Muscle of back (tissue), 13 donors: ENCODE data around the gene EFNB2. TPM values are rescaled to one million over a fixed set of nuclear protein-coding genes. Genes with fewer than 3 reads are reported as not detected.

Source experiments
- DNase-seq, 3 donors: peaks; one replicate each; pipeline versions ENCODE4 v3.0.0 to v3.0.0-alpha.2; 2013
- long read RNA-seq, 9 donors: transcript quantifications; one replicate each; lab custom pipeline, GENCODE V29; 2026
- polyA plus RNA-seq, 10 donors: library from polyadenylated mRNA; unstranded; fragments of 120-200 nt; gene quantifications; one replicate each; pipeline ENCODE4 v1.2.1, GENCODE V29; 2013; ENCODE audit not compliant: insufficient read length in 10 of 10

Gene EFNB2
- polyA plus RNA-seq: 10 to 100 TPM; 18.5 to 53.4 (median 23.1) TPM
- long read RNA-seq, donor 1, full-length matches to known transcripts: 10 of 10 reads
- long read RNA-seq, donor 1, partial matches to known transcripts: 0 of 10 reads
- long read RNA-seq, donor 1, other reads (novel, unspliced or antisense): 0 of 10 reads
- long read RNA-seq, donor 2, full-length matches to known transcripts: 5 of 5 reads
- long read RNA-seq, donor 2, partial matches to known transcripts: 0 of 5 reads
- long read RNA-seq, donor 2, other reads (novel, unspliced or antisense): 0 of 5 reads
- long read RNA-seq, donor 3: 0 reads
- long read RNA-seq, donor 4, full-length matches to known transcripts: 13 of 13 reads
- long read RNA-seq, donor 4, partial matches to known transcripts: 0 of 13 reads
- long read RNA-seq, donor 4, other reads (novel, unspliced or antisense): 0 of 13 reads
- long read RNA-seq, donor 5, full-length matches to known transcripts: 8 of 8 reads
- long read RNA-seq, donor 5, partial matches to known transcripts: 0 of 8 reads
- long read RNA-seq, donor 5, other reads (novel, unspliced or antisense): 0 of 8 reads
- long read RNA-seq, donor 6, full-length matches to known transcripts: 10 of 10 reads
- long read RNA-seq, donor 6, partial matches to known transcripts: 0 of 10 reads
- long read RNA-seq, donor 6, other reads (novel, unspliced or antisense): 0 of 10 reads
- long read RNA-seq, donor 7, full-length matches to known transcripts: 9 of 9 reads
- long read RNA-seq, donor 7, partial matches to known transcripts: 0 of 9 reads
- long read RNA-seq, donor 7, other reads (novel, unspliced or antisense): 0 of 9 reads
- long read RNA-seq, donor 8, full-length matches to known transcripts: 15 of 15 reads
- long read RNA-seq, donor 8, partial matches to known transcripts: 0 of 15 reads
- long read RNA-seq, donor 8, other reads (novel, unspliced or antisense): 0 of 15 reads
- long read RNA-seq, donor 9, full-length matches to known transcripts: 2 of 2 reads
- long read RNA-seq, donor 9, partial matches to known transcripts: 0 of 2 reads
- long read RNA-seq, donor 9, other reads (novel, unspliced or antisense): 0 of 2 reads

GRCh38 chr13:106535552-106536243 is at the start of gene EFNB2:
Gene EFNB2 (minus strand): TSS chr13:106535662. CDS start chr13:106534964, 698 bp downstream.
- DNase-seq: peak; percentile 93 to 96 (median 94)

- no peak for DNase-seq
Measured at GRCh38 chr13:106581225-106581624, 45.8 kb upstream of the EFNB2 start.

GRCh38 chr13:106575896-106576295 is 40.4 kb upstream of the EFNB2 start:
- DNase-seq: no peak

GRCh38 chr13:106573868-106574267 is 38.4 kb upstream of the EFNB2 start:
- peak in 2 of 3 donors; percentile 66 to 69 for DNase-seq

- peak in 1 of 3 donors; percentile 59 for DNase-seq
Measured at GRCh38 chr13:106573284-106573846, 37.9 kb upstream of the EFNB2 start.

- DNase-seq: peak in 1 of 3 donors; percentile 34
Measured at GRCh38 chr13:106570299-106570852, 34.9 kb upstream of the EFNB2 start.

- no peak for DNase-seq
Measured at GRCh38 chr13:106569233-106570095, 34.0 kb upstream of the EFNB2 start.

GRCh38 chr13:106568299-106569003 is 33.0 kb upstream of the EFNB2 start:
- DNase-seq: no peak

GRCh38 chr13:106567474-106568298 is 32.2 kb upstream of the EFNB2 start, which contains the start of gene ARGLU1:
Gene ARGLU1 (minus strand): TSS chr13:106568137. CDS start chr13:106567919, 218 bp downstream.
- peak; percentile 93 to 99 (median 97) for DNase-seq

- DNase-seq: peak; percentile 57 to 88 (median 78)
Measured at GRCh38 chr13:106566641-106567473, 31.4 kb upstream of the EFNB2 start.

- DNase-seq: no peak
Measured at GRCh38 chr13:106565127-106565775, 29.8 kb upstream of the EFNB2 start.

- DNase-seq: no peak
Measured at GRCh38 chr13:106562301-106562700, 26.8 kb upstream of the EFNB2 start.

GRCh38 chr13:106561551-106562170 is 26.2 kb upstream of the EFNB2 start:
- no peak for DNase-seq

- no peak for DNase-seq
Measured at GRCh38 chr13:106560821-106561220, 25.4 kb upstream of the EFNB2 start.

GRCh38 chr13:106558527-106558926 is 23.1 kb upstream of the EFNB2 start:
- no peak for DNase-seq
